Hepatocyte (in vitro differentiated cells): ENCODE data around the gene FHOD3. TPM values are rescaled to one million over a fixed set of nuclear protein-coding genes. Genes with fewer than 3 reads are reported as not detected.

Experiments
- DNase-seq: peaks from one replicate; pipeline ENCODE4 v3.0.0-alpha.2; 2016; ENCODE audit warnings: low spot score
- H2AFZ ChIP-seq: fragments of 200-600 bp; sonication (generic); 2 replicates; pipeline ENCODE4 v1.6.0; 2016; ENCODE audit warnings: antibody characterized with exemption, mild to moderate bottlenecking
- H3K27ac ChIP-seq: fragments of 200-600 bp; sonication (generic); 2 replicates; pipeline ENCODE4 v1.5.1; 2016; ENCODE audit warnings: mild to moderate bottlenecking
- H3K27me3 ChIP-seq: fragments of 200-600 bp; sonication (generic); 2 replicates; pipeline ENCODE4 v1.6.1; 2016
- H3K36me3 ChIP-seq: fragments of 200-600 bp; sonication (generic); replicated peaks from 2 replicates; pipeline ENCODE4 v1.5.1; 2016; ENCODE audit warnings: low read depth; ENCODE audit not compliant: insufficient read depth
- H3K4me1 ChIP-seq: fragments of 200-600 bp; sonication (generic); 2 replicates; pipeline ENCODE4 v1.5.1; 2016; ENCODE audit warnings: mild to moderate bottlenecking, moderate library complexity; ENCODE audit not compliant: insufficient read depth
- H3K4me2 ChIP-seq: fragments of 200-600 bp; sonication (generic); 2 replicates; pipeline ENCODE4 v1.6.0; 2016
- H3K4me3 ChIP-seq: fragments of 200-600 bp; sonication (generic); 2 replicates; pipeline ENCODE4 v1.5.1; 2016; ENCODE audit warnings: mild to moderate bottlenecking
- H3K79me2 ChIP-seq: fragments of 200-600 bp; sonication (generic); 2 replicates; pipeline ENCODE4 v1.6.0; 2017; ENCODE audit warnings: mild to moderate bottlenecking
- H3K9me2 ChIP-seq: fragments of 200-600 bp; sonication (generic); replicated peaks from 2 replicates; pipeline ENCODE4 v1.6.0; 2017; ENCODE audit warnings: mild to moderate bottlenecking; ENCODE audit not compliant: insufficient read depth
- H3K9me3 ChIP-seq: fragments of 200-600 bp; sonication (generic); 2 replicates; pipeline ENCODE4 v1.5.1; 2016; ENCODE audit warnings: low read depth, mild to moderate bottlenecking
- H4K20me1 ChIP-seq: fragments of 200-600 bp; sonication (generic); 2 replicates; pipeline ENCODE4 v1.6.0; 2016; ENCODE audit warnings: mild to moderate bottlenecking; ENCODE audit not compliant: insufficient read depth, poor library complexity, severe bottlenecking
- EZH2 ChIP-seq: fragments of 200-600 bp; sonication (generic); IDR thresholded peaks from 2 replicates; pipeline ENCODE4 v1.6.1; 2016; ENCODE audit warnings: antibody characterized with exemption, mild to moderate bottlenecking, borderline replicate concordance
- EZH2phosphoT487 ChIP-seq: fragments of 200-600 bp; sonication (generic); IDR thresholded peaks from one replicate; pipeline ENCODE4 v1.6.1; 2018; ENCODE audit warnings: antibody characterized with exemption, mild to moderate bottlenecking, low read depth, moderate library complexity; ENCODE audit not compliant: unreplicated experiment, severe bottlenecking
- WGBS: methylation state at CpG from one replicate; pipeline ENCODE4 v1.1.6; 2016; ENCODE audit warnings: low lambda C conversion rate; ENCODE audit errors: missing lambda C conversion rate; 5-methylcytosine and 5-hydroxymethylcytosine counted together
- polyA plus RNA-seq: library from polyadenylated mRNA; unstranded; fragments of >200 nt; fragmentation: Nextera tagmentation; extraction: Ambion mirVana; gene quantifications from 2 replicates; pipeline ENCODE4 v1.2.1, GENCODE V29; 2016
- total RNA-seq: library from RNA; depleted of rRNA; stranded (reverse); fragments of >200 nt; gene quantifications from 2 replicates; pipeline ENCODE4 v1.2.3, GENCODE V29; 2014
- TF ChIP-seq, protein P1 (sequence below): fragments of 200-600 bp; sonication (generic); IDR thresholded peaks from 2 replicates; pipeline ENCODE4 v1.5.1; 2016; ENCODE audit warnings: antibody characterized with exemption, mild to moderate bottlenecking; ENCODE audit not compliant: poor library complexity

The FHOD3 gene
- total and polyA plus RNA-seq, 2 experiments from 2014 or later = 1.7 to 2.7 TPM

- TF ChIP-seq, protein P1, sequence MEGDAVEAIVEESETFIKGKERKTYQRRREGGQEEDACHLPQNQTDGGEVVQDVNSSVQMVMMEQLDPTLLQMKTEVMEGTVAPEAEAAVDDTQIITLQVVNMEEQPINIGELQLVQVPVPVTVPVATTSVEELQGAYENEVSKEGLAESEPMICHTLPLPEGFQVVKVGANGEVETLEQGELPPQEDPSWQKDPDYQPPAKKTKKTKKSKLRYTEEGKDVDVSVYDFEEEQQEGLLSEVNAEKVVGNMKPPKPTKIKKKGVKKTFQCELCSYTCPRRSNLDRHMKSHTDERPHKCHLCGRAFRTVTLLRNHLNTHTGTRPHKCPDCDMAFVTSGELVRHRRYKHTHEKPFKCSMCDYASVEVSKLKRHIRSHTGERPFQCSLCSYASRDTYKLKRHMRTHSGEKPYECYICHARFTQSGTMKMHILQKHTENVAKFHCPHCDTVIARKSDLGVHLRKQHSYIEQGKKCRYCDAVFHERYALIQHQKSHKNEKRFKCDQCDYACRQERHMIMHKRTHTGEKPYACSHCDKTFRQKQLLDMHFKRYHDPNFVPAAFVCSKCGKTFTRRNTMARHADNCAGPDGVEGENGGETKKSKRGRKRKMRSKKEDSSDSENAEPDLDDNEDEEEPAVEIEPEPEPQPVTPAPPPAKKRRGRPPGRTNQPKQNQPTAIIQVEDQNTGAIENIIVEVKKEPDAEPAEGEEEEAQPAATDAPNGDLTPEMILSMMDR = no peak
- TF ChIP-seq EZH2 = no peak
- TF ChIP-seq EZH2phosphoT487 = no peak
- WGBS = 84% methylated on average over 8 of the region's 8 CpGs
- DNase-seq = no peak
Measured at GRCh38 chr18:36653141-36653869, 355.8 kb downstream of the FHOD3 start.

DNA sequence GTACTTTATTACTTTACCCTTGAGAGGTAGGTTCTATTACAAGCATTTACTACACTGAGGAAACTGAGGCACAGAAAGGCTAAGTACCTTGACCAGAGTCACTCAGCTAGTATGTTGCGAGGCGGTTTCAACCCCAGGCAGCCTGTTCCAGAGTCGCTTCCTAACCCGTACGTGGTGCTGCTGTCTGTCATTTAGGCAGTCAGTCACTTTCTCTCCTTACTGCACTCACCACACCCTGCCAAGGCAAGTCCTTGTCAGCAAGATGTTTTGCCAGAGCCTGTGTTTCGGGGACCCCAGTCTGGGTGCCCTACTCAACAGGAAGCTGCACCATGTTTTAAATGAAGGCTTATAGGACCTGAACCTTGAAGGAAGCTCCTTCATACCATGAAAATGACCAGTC is 356.4 kb downstream of the FHOD3 start:
- Histone ChIP-seq H3K4me1 (no peaks in the 10 kb centered on the region), H3K4me3 (no peak overlapping the region), H3K79me2 (no peaks in the 10 kb centered on the region), H3K36me3 (no peaks in the 10 kb centered on the region), H3K27me3 (no peaks in the 10 kb centered on the region), H3K9me2 (no peaks in the 10 kb centered on the region), H3K4me2 (no peak overlapping the region), H2AFZ (no peak overlapping the region), H4K20me1 (no peaks in the 10 kb centered on the region), H3K27ac (no peak overlapping the region), H3K9me3 (no peaks in the 10 kb centered on the region)
- no peak for DNase-seq
- TF ChIP-seq, protein P1 = no peak
- 94% methylated on average over 6 of the region's 6 CpGs for WGBS

More at GRCh38 chr18:36653141-36653869, 355.8 kb downstream of the FHOD3 start:
- H3K9me2 ChIP-seq = no peaks in the 10 kb centered on the region
- no peaks in the 10 kb centered on the region for H3K27me3 ChIP-seq
- no peaks in the 10 kb centered on the region for H3K36me3 ChIP-seq
- no peaks in the 10 kb centered on the region for H3K79me2 ChIP-seq
- no peak overlapping the region for H2AFZ ChIP-seq
- no peak overlapping the region for H3K4me3 ChIP-seq
- no peaks in the 10 kb centered on the region for H4K20me1 ChIP-seq
- no peak overlapping the region for H3K4me2 ChIP-seq
- no peaks in the 10 kb centered on the region for H3K4me1 ChIP-seq
- H3K9me3 ChIP-seq = no peaks in the 10 kb centered on the region
- no peak overlapping the region for H3K27ac ChIP-seq

GRCh38 chr18:36655074-36655473 is 357.6 kb downstream of the FHOD3 start:
- Histone ChIP-seq H3K27me3 (no peaks in the 10 kb centered on the region), H3K4me1 (no peaks in the 10 kb centered on the region), H3K27ac (no peak overlapping the region), H3K4me2 (no peak overlapping the region), H2AFZ (no peak overlapping the region), H3K79me2 (no peaks in the 10 kb centered on the region), H4K20me1 (no peaks in the 10 kb centered on the region), H3K36me3 (no peaks in the 10 kb centered on the region), H3K9me3 (no peaks in the 10 kb centered on the region), H3K9me2 (no peaks in the 10 kb centered on the region), H3K4me3 (no peak overlapping the region)
- no peak for DNase-seq
- TF ChIP-seq, protein P1 = no peak
- TF ChIP-seq EZH2phosphoT487 = no peak
- TF ChIP-seq EZH2 = no peak
- WGBS = 82% methylated on average over 6 of the region's 6 CpGs

- no peak for TF ChIP-seq EZH2phosphoT487
- TF ChIP-seq, protein P1 = no peak
- Histone ChIP-seq H3K4me1 (no peaks in the 10 kb centered on the region), H4K20me1 (no peaks in the 10 kb centered on the region), H3K79me2 (no peaks in the 10 kb centered on the region), H3K36me3 (no peaks in the 10 kb centered on the region), H3K4me3 (no peak overlapping the region), H2AFZ (no peak overlapping the region), H3K27me3 (no peaks in the 10 kb centered on the region), H3K9me2 (no peaks in the 10 kb centered on the region), H3K27ac (no peak overlapping the region), H3K9me3 (no peaks in the 10 kb centered on the region), H3K4me2 (no peak overlapping the region)
- DNase-seq = no peak
- WGBS = 74% methylated on average over 4 of the region's 4 CpGs
Measured at GRCh38 chr18:36655930-36656329, 358.4 kb downstream of the FHOD3 start.
